A172 (cell line): ENCODE measurements around the gene FAM120B. TPM values are rescaled to one million over a fixed set of nuclear protein-coding genes. Genes with fewer than 3 reads are reported as not detected.

Source experiments
- DNase-seq: peaks from one replicate; pipeline ENCODE4 v3.0.0-alpha.2; 2015; ENCODE audit warnings: low spot score
- total RNA-seq: library from RNA; depleted of rRNA; stranded (reverse); fragments of >200 nt; shearing (Covaris generic); gene quantifications from 2 replicates; pipeline ENCODE4 v1.2.3, GENCODE V29; 2014

Gene FAM120B
- total RNA-seq, 1 experiment from 2014 or later, result 6.1 TPM

DNA sequence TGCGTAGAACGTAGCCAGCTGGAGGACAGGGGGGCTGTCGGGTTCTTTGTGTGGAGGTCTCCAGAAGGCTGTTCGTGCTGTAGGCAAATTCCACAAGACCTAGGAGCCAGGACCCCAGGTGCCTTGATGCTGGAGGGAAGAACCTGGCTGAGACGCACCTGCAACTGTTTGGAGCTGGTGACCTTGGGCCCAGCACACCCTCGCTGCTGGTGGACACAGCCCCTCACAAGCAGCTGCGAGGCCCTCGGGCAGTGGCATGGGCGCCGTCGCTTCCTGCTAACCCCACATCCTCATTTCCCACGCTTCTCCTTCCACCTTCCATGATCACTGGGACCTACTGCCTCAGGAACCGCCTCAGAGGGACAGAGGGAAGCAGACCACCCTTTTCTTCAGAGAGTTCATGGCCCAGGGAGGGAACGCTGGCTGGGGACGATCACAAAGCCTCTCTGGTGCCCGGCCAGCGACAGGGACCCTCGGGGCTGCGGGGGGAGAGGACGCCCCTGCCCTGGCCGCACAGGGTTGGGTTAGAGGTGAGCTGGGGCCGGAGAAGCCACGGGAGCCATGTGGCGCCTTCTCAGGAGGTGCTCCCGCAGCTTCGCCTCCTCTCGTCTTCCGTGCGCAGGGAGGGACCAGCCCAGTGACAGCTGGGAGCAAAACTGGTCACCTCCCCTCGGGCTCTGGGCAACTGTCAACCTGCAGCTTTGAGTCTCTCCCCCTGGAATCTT lies 34.1 kb upstream of the FAM120B start:
- DNase-seq, result no peak

DNA sequence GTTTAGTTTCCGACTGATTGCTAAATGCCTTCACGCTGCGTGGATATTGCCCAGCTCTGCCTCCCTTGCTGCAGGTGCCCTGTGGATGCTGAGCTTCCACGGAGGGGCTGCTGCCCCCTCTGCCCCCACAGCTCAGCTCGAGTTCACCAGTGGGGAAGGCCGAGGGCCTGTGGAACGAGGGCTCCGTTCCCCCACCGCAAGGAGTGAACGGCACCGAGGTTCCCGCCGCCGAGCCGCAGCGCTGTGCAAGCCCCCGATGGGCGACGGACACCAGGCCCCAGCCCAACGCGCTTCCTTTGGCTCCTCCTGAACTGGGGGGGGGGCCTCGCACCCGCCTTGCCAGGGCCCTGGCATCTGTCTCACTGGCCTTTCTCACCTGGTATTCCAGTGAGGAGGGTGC lies 33.4 kb upstream of the FAM120B start:
- DNase-seq, result no peak

DNA sequence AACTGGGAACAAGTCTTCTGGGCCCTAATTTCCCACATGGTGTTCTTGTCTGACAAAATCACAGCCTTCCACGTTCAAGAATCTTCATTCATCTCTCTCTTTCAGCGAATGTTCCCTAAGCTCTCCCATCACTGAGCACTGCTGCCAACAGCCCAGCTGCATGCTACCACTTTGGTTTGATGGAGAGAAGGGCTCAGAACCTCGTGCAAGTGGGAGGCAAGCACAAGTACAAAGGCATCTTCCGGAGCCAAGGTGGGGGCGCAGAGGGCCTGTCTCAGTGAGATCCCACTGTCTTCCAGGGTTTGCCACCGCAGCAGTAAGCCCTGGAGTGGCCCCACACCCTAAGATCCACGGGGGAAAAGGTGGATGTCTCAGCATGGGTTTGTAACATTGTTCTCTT lies 32.9 kb upstream of the FAM120B start:
- DNase-seq, result no peak

DNA sequence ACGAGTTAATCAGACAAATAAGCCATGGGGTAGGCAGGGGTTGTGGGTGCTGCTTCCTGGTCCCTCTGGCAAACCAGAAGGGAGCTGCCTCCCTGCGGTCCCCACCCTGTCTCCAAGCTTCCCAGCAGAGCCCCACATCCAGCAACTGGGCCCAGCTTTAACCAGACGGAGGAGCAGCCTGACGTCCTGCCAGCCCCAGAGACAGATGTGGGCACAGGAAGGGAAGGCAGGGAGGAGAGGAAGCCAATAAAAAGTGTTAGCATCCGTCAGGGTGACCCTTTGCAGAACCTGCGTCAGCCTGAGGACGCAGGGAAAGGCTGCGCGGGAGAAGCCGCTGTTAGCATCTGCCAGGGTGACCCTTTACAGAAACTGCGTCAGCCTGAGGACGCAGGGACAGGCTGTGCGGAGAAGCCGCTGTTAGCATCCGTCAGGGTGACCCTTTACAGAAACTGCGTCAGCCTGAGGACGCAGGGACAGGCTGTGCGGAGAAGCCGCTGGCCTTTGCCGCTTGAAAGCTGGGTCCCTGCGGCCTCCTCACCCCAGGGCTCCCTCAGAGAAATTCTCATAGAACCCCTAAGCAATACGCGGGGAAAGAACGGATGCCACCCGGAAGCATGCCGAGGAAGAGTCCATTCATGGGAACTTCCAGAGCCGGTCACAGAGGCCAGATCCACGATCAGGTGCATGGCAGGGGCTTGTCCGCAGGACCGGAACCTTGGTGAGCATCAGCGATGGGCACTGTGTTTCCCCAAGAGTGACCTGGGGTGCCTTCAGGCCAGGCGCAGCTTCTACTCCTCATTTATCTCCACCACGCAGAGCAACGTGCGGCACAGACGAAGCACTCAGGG lies 31.6 kb upstream of the FAM120B start:
- DNase-seq, result no peak

DNA sequence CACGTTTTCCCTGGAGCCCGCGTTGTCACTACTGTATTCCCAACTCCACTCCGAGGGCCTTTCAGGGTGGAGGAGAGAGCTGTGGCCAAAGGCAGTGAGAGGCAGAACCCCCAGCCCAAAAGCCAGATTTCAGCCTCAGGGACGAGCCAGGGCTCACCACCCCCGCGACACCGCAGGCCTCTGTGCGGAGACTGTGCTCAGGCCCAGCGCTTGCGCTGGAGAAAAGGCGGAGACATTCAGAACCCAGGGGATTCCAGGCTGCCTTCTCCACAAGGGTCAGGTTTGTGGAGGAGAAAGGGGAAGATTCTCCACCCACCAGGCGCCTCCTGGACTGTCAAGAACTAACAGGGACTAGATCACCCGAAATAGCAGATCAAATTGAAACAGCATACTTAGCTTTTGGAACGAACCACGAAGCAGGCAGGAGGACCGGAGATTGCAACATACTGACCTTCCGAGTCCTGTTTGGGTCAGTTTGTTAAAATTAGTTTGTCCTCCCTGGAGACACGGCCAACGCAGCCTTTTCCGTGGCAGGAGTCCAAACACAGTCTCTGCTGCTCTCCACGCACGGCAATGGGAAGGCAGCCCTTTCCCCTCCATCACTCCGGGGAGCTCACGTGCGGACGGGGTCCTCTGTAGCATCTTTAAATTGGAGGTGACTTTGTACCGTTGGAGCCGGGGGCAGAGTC lies 30.0 kb upstream of the FAM120B start:
- no peak for DNase-seq

DNA sequence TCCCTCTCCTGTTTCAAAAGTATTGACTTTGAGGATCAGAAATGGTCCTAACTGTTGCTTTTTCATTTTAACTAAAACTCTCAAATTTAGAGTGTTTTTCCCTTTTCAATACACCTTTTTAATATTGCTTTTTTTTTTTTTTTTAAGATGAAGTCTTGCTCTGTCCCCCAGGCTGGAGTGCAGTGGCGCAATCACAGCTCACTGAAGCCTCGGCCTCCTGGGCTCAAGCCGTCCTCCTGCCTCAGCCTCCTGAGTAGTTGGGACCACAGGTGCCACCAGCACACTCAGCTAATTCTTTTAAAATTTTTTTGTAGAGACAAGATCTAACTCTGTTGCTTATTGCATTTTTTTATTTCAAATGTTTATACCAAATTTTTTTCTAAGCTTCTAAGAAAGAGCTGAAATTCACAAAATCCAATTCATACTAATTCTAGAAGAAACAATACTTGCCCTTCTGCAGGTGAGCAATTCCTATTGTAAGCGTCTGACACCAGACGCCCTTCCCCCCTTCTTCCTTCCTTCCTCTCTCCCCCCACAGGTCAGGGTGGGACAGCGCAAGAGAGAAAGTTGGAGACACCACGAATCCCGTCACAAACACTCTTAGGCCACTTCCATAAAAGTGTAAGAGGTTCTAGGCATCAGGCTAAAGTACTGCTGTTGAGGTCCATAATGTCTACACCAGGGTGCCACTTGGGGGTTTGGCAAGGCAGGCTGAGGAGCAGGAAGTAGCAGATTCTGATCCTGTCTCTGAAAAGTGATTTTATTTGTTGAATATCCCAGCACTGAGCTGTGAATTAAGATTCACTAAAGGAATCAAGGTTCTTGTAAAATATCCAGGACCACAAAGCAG lies 28.4 kb upstream of the FAM120B start:
- DNase-seq, result no peak

DNA sequence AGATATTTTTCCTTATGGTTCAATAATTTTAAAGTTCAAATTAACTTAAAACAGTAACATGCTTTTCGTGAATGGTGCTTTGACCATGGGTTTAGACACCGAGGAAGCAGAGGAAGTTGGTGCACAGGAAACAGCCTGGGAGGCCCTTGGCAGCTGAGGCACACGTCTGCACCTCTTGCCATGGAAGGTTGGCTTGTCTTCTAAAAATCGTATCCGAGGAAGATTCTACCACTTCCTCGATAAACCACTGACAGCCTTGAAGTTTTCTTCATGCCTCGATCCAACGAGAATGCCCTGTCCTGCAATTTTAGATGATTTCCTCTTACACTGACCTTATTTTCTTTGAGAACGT lies 27.8 kb upstream of the FAM120B start:
- DNase-seq, result no peak

DNA sequence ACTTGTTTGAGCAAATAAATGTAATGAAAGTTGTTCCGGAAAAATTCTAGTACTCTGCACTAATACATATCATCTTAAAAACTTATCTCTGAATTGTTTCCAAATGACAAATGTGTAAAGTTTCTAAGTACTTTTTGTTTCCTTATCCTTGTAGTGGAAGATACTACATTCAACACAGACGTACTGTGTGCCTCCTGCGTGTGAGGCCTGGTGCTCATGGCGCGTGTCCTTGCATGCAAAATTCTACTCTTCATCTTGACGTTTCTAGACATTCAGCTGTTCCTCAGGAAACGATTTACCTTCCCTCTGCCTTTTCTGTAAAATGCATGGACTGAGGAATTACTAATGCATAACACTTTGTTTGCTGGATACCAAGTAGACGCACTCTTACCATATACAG lies 27.1 kb upstream of the FAM120B start:
- DNase-seq, result no peak

DNA sequence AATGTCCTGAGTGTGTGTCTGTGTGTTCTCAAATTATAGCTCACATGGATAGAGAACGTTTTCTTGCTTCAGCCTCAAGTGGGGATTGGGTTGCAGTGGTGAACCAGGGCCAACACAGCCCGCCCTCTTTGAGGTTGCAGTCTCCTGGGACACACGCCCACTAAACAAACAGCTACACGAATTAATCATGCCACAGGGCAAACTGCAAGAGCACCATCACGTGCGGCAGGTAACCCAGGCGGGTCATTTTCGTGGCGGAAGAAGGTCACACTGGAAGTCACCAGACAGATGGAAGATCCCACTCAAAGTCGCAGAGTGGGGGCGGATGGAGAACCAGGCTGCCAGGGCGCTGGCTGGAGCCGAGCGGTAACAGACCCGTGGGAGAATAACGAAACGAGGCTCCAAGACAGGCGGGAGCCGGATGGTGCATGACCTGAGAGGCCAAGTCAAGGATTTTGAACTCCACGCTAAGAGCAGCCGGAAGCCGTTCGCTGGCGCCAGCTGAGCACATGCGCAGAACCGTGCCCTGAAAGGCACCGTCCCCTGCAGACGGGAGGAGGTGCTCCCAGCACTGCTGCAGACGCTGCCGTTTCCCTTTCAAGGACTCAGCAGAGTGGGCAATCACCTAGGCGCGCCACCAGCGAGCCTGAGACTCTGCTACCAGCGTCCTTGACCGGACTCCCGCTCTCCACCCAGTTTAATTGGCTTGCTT lies 26.4 kb upstream of the FAM120B start:
- DNase-seq, result no peak

DNA sequence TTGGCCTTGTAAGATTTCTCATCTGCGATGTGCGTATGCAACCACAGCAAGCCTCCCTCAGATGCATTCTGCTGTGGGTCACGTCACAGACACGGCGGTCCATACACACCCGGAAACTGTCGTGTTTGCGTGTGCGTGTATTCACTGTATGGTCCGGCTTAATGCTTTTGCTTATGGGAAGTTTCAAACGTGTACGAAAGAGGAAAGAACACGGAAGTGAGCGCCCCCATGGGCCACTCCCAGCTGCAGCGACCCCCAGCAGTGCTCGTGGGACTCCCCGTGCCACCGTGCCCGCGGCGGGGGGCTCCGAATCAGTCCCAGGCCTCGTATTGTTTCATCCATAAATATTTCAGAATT lies 25.9 kb upstream of the FAM120B start:
- no peak for DNase-seq

DNA sequence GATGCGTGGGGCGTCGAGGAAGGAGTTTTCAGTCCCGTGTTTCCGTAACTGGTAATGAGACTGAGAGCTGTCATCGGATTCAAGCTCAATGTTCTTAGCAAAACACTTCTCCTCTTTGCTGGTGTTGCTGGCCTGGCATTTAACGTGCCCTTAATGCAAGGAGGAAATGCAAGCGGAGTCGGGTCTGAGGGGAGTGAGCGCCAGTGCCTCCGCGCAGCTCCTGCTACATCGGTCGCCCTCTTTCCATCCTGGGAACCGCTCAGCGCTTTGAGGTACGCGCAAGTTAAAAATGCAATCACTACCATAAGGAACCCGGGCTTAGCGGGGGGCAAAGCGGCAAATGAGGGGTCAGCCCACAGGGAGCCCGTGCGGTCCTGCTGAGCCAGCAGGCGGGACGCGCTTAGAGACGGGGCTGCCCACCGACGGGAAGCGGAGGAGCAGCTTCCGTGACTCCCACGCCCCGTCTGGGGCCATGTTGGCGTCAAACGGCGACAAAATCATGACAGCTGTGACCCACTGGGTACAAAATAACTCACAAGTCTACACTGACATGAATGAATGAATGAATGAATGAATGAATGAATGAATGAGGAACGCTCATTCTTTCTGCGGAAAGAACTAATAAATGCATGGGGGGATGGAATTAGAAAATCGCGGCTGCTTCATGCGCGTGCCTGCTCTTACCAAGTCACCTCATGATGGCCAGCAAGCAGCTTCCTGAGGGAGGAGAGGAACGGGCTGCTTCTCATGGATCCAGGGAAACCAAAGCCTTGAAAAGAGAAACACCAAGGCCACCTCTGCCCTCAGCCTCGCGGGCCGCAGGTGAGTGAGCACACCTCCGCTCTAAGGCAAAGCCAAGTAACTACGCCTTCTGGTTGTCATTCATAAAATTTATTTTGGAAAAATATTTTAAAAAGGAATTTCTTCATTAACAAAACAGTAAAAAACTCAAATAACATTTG lies 24.9 kb upstream of the FAM120B start:
- DNase-seq, result no peak

DNA sequence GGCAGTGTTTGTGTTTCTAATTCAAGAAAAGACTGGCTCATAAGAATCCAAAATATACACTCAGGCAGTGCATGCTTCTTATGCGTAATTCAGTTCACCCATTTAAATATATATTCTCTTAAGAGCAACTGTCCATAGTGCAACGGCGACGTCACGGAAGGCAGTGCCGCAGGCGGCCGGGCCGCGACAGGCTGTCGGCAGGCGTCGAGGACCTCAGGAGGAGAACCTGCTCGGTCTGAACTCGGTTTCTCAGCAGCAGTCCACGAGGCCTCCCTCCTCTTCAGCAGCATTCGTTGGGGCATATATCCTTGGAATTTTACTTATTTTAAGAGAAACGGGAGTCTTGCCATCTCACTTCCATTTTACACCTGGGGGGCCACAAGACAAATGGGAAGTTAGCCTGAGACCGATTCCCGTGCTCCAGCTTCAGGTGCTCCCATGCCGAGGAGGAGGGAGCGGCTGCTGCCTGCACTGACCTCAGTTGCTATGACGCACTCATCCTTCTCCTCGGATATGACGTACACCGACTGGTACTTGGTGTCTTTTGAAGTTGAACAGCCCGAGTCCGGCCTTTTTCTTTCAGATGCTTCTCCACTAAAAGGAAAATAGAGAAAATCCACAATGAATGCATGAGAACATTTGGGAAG lies 23.9 kb upstream of the FAM120B start:
- no peak for DNase-seq

DNA sequence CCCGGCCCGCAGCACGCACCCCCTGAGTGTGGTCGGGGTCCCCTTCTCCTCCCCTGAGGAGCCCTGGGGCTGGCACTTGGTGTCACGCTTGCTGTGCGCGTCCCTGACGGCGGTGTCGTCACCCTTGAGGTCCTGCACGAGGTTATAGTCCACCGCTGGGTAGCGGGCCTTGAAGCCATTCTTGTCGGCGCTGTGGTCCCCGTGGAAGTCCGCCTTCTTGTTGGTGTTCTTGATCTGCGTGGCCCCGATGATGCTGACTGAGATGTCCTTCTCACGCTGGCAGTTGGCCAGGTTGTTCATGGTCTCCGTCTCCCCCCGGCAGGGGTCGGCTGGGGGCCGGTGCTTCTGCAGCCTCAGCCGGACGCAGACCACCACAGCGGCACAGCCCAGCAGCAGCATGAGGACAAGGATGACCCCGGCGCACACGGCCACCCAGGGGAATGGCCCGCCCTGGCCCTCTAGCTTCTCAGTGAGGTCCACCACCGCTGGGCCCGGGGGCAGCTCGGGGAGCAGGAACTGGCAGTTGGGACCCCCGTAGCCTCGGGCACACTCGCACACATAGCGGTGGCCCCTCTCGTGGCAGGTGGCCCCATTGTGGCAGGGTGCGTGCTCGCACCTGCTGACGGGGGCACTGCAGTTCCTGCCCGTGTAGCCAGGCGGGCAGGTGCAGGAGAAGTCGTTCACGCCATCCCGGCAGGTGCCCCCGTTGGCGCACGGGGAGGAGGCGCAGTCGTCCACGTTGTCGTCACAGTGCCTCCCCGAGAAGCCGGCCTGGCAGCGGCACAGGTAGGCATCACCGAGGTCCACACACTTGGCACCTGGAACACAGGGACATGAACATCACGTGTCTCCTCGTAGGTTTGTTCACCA lies 23.1 kb upstream of the FAM120B start:
- no peak for DNase-seq

DNA sequence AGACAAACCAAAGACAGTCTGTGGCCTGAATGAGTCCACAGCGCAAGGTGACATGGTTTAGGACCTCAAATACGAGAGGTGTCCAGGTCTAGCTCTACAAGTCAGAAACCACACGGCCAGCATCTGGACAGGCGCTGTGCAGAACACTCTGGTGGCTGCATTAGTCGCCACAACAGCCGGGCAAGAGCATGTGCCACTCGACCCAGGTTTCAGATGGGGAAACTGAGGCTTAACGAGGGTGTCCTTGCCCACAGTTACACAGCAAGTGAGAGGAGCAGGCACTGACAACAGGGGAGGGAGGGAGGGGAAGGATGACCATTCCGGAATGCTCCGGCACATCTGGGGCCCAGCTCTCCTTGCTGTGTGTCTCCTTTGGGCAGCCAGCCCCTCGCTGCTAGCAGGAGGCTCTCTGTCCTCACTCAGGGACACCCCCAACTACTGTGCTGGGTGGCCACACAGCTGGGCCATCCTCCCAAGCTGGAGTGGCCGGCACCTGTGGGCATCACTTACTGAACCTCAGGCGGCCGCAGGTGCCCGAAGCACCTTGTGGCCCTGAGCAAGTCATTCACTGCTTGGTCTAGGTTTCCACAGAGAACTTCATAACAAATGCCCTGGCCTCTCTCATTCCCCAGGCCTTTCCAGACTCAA lies 22.3 kb upstream of the FAM120B start:
- DNase-seq, result no peak

DNA sequence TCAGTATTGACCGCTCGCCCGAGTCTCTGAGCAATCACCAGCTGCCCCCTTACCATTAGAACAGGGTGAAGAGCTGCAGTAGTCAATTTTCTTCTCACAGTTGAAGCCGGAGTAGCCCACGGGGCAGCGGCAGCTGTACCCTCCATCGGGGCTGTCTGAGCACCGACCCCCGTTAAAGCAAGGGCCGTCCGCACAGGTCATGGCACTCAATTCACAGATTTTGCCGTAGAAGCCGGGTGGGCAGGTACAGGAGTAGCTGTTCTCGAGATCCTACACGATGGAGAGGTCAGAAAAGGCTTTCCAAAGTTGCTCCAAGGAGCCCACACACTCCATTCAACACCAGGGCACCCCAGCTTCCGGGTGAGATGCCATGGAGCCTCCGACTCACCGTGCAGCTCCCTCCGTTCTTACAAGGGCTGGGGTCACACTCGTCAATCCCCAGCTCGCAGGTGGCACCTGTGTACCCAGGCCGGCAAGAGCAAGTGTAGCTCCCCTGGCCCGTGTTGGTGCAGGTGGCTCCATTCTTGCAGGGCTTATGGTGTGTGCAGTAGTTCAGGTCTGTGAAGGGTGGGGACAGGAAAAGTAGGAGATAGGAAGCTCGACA lies 21.6 kb upstream of the FAM120B start:
- no peak for DNase-seq

DNA sequence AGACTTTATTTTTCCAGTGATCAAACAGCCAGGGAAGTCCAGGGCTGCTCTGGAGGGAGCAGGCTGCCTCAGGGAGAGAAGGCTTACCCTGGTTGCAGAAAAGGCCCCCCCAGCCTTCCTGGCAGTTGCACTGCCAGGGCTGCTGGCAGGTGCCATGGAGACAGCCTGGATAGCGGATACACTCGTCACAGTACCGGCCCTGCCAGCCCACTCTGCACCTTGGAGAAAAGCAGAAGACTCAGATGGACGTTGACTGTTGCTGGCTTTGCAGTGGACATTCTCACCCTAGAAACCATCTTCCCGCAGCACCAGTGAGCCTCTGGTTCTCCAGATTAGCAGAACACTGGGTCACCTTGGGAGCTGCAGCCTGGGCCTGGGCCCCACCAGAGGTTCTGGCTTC lies 21.1 kb upstream of the FAM120B start:
- no peak for DNase-seq

DNA sequence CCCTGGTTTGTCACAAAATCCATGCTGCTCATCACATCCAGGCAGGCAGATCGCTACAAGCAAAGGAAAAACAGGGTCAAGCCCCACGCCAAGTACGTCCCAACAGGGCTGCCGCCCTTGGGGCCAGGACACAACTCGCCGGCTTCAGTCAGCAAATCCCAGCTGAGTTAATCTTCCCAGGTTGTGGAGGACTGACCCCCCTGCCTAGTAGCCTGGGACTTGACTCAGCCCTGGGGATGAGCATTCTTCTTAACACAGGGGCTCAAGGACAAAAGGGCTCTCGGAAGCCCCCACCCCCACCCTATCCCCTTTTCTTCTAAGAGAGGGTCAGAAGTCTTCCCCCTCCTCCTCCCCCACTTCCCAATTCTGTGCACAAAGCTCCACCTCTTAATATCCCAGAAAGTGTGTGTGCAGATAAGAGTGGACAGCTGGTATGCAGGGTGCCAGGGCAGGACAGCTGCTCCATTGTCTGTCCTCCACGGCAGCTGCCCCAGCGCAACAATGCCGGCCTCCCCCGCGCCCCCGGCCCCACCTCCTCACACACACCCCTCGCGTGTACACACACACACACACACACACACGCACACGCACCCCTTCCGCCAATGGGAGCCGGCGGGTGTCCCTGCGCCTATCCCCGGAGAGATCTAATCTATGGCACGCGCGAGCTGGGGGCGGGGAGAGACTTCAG lies 20.2 kb upstream of the FAM120B start:
- no peak for DNase-seq
